K562 (cell line): ENCODE data around the gene RAB25. TPM values are rescaled to one million over a fixed set of nuclear protein-coding genes. Genes with fewer than 3 reads are reported as not detected.
A peak's percentile ranks its signal among the peaks of the same experiment; 100 is the strongest.

Experiments used
- ATAC-seq: fragments of 200-7000 bp; cut with Tn5 transposase; 3 replicates; pipeline ENCODE4 v1.9.1; 2020; ENCODE audit warnings: moderate library complexity
- BruUV-seq: library from RNA; stranded (reverse); fragments of 400-500 nt; replicated peaks from 2 replicates; lab custom pipeline; 2021; lab: Mats Ljungman, UMichigan
- CTCF ChIA-PET: fragments of 300-600 bp; formaldehyde crosslinking; extraction: SDS; loops from one replicate; lab custom pipeline; 2021; ENCODE audit warnings: low intra/inter-chr PET ratio; lab: Yijun Ruan, JAX
- POLR2A ChIA-PET: fragments of 300-600, 350-650 bp; sonication (Branson Sonifier 250); formaldehyde crosslinking; extraction: SDS; loops from one replicate; lab custom pipeline; 2021; ENCODE audit warnings: antibody characterized with exemption, inconsistent platforms; lab: Yijun Ruan, JAX
- DNase-seq, 4 experiments: peaks; one replicate each; pipeline versions ENCODE4 v3.0.0 to v3.0.0-alpha.2; 2011 to 2018; ENCODE audit warnings: low spot score in 3 of 4, mixed read lengths in 3 of 4; ENCODE audit errors: extremely low read depth in 1 of 4
- FAIRE-seq: peaks from 2 replicates; lab custom pipeline; 2011; peaks lifted over from hg19 to GRCh38; lab: Jason Lieb, UNC
- H2AFZ ChIP-seq: 2 replicates; pipeline ENCODE4 v1.6.0; 2011; ENCODE audit warnings: low read depth, low read length, control low read depth, inconsistent platforms
- H3K27ac ChIP-seq: fragments of 200-600 bp; 3 replicates; pipeline ENCODE4 v1.8.0; 2011; ENCODE audit warnings: low read depth, mild to moderate bottlenecking, control low read depth, inconsistent platforms, low read length, moderate library complexity, mixed read lengths; ENCODE audit errors: extremely low read depth
- H3K27me3 ChIP-seq, 2 experiments: fragments of 300-600 bp in 1 of 2; 2 replicates in 1 of 2; 3 replicates in 1 of 2; pipeline versions ENCODE4 v1.6.0 to v1.8.0; 2011; ENCODE audit warnings: inconsistent platforms in 2 of 2, low read length in 2 of 2, mild to moderate bottlenecking in 1 of 2, mixed read lengths in 1 of 2, moderate library complexity in 1 of 2; ENCODE audit not compliant: control insufficient read depth in 2 of 2, insufficient read depth in 2 of 2
- H3K36me3 ChIP-seq: fragments of 300-600 bp; 3 replicates; pipeline ENCODE4 v1.8.0; 2011; ENCODE audit warnings: mild to moderate bottlenecking, low read length, inconsistent platforms; ENCODE audit not compliant: control insufficient read depth, insufficient read depth
- H3K4me1 ChIP-seq, 2 experiments: fragments of 200-600 bp in 1 of 2; replicated peaks in 1 of 2; 2 replicates in 1 of 2; 3 replicates in 1 of 2; pipeline versions ENCODE4 v1.5.1 to v1.8.0; 2011; ENCODE audit warnings: inconsistent platforms in 2 of 2, low read length in 2 of 2, mild to moderate bottlenecking in 1 of 2, mixed read lengths in 1 of 2, moderate library complexity in 1 of 2; ENCODE audit not compliant: control insufficient read depth in 2 of 2, insufficient read depth in 2 of 2
- H3K4me2 ChIP-seq: 2 replicates; pipeline ENCODE4 v1.6.1; 2011; ENCODE audit warnings: low read length, control low read depth, inconsistent platforms, mixed read lengths; ENCODE audit not compliant: insufficient read depth
- H3K4me3 ChIP-seq: fragments of 200-600 bp; sonication (generic), shearing (Covaris generic); 2 replicates; pipeline ENCODE4 v1.5.1; 2016; ENCODE audit warnings: control low read depth, inconsistent platforms
- H3K79me2 ChIP-seq: fragments of 200-600 bp; 3 replicates; pipeline ENCODE4 v1.8.0; 2011; ENCODE audit warnings: low read length, inconsistent platforms; ENCODE audit not compliant: control insufficient read depth, insufficient read depth
- H3K9ac ChIP-seq, 2 experiments: 2 replicates each; pipeline versions ENCODE4 v1.6.0 to v1.6.1; 2011; ENCODE audit warnings: low read depth in 2 of 2, low read length in 2 of 2, control low read depth in 1 of 2, inconsistent platforms in 1 of 2, mild to moderate bottlenecking in 1 of 2, mixed read lengths in 1 of 2; ENCODE audit not compliant: insufficient read depth in 1 of 2
- H3K9me1 ChIP-seq: one replicate; pipeline ENCODE4 v1.6.0; 2011; ENCODE audit warnings: inconsistent platforms, mild to moderate bottlenecking, low read length, moderate library complexity; ENCODE audit not compliant: control insufficient read depth, insufficient read depth
- H3K9me3 ChIP-seq: replicated peaks from 2 replicates; pipeline ENCODE4 v1.5.1; 2011; ENCODE audit warnings: low read depth, low read length, inconsistent platforms; ENCODE audit not compliant: control insufficient read depth, insufficient read depth
- H4K20me1 ChIP-seq: replicated peaks from 2 replicates; pipeline ENCODE4 v1.6.1; 2011; ENCODE audit warnings: low read length, inconsistent platforms, mixed read lengths; ENCODE audit not compliant: control insufficient read depth, insufficient read depth
- ADNP ChIP-seq: fragments of 200-800 bp; sonication (Bioruptor generic); IDR thresholded peaks from 2 replicates; pipeline ENCODE4 v1.6.1; 2016; ENCODE audit warnings: missing genetic modification characterization, missing compliant biosample characterization
- CHD1 ChIP-seq: fragments of 200-600 bp; sonication (generic); IDR thresholded peaks from one replicate; pipeline ENCODE4 v1.6.1; 2012; ENCODE audit warnings: mild to moderate bottlenecking, moderate library complexity, low read length, inconsistent platforms
- ERF ChIP-seq: fragments of 450-650 bp; formaldehyde crosslinking; IDR thresholded peaks from 2 replicates; pipeline ENCODE4 v1.4.0; 2020; ENCODE audit warnings: mild to moderate bottlenecking, mixed read lengths
- MAFF ChIP-seq: IDR thresholded peaks from 2 replicates; pipeline ENCODE4 v1.6.1; 2012; ENCODE audit warnings: low read length, improper control_type of control experiment
- NCOR1 ChIP-seq: fragments of 450-650 bp; IDR thresholded peaks from 2 replicates; pipeline ENCODE4 v1.6.1; 2016; ENCODE audit warnings: mild to moderate bottlenecking, moderate library complexity
- ZNF24 ChIP-seq: fragments of 450-650 bp; IDR thresholded peaks from 2 replicates; pipeline ENCODE4 v1.6.1; 2016
- WGBS: fragments of 100-300 bp; shearing (Covaris generic); methylation state at CpG from one replicate; pipeline ENCODE4 v1.1.6; 2016; ENCODE audit warnings: low coverage, mixed read lengths; ENCODE audit not compliant: insufficient coverage; ENCODE audit errors: missing lambda C conversion rate; 5-methylcytosine and 5-hydroxymethylcytosine counted together
- in situ Hi-C: fragments of 300-500 bp; cut with MboI; formaldehyde crosslinking; loops from 4 replicates; pipeline ENCODE4 v1.15.0; 2018; ENCODE audit warnings: inconsistent platforms, mixed read lengths
- intact Hi-C: fragments of 100-400 bp; cut with micrococcal nuclease; formaldehyde crosslinking; loops from 2 replicates; pipeline ENCODE4 v1.14.2; 2022
- polyA plus RNA-seq, 8 experiments: library from polyadenylated mRNA; depleted of rRNA in 4 of 8; stranded (reverse) in 5 of 8; unstranded in 3 of 8; fragments of >200 nt; fragmentation: Nextera tagmentation in 2 of 8; fragmentation: Illumina TruSeq in 1 of 8; extraction: Ambion mirVana in 2 of 8; extraction: Trizol in 1 of 8; gene quantifications; 2 replicates each; pipeline versions ENCODE4 v1.2.1 to v1.2.3, GENCODE V29; 2011 to 2014; ENCODE audit warnings: inconsistent platforms in 1 of 8, missing spikeins in 1 of 8
- total RNA-seq, 7 experiments: library from RNA; depleted of rRNA in 6 of 7; stranded (reverse); fragments of >200 nt in 6 of 7; fragmentation: Illumina TruSeq in 2 of 7; extraction: Trizol in 2 of 7; gene quantifications; 2 replicates each; pipeline versions ENCODE4 v1.2.1 to v1.2.3, GENCODE V29; 2011 to 2021; ENCODE audit warnings: low replicate concordance in 1 of 7

The RAB25 gene
- total and polyA plus RNA-seq, 9 of the 15 experiments (the other 6 are each of a cell fraction or from before 2014, with no cell fraction given), result 0.10 to 0.27 (median 0.13) TPM; not detected in 6

DNA sequence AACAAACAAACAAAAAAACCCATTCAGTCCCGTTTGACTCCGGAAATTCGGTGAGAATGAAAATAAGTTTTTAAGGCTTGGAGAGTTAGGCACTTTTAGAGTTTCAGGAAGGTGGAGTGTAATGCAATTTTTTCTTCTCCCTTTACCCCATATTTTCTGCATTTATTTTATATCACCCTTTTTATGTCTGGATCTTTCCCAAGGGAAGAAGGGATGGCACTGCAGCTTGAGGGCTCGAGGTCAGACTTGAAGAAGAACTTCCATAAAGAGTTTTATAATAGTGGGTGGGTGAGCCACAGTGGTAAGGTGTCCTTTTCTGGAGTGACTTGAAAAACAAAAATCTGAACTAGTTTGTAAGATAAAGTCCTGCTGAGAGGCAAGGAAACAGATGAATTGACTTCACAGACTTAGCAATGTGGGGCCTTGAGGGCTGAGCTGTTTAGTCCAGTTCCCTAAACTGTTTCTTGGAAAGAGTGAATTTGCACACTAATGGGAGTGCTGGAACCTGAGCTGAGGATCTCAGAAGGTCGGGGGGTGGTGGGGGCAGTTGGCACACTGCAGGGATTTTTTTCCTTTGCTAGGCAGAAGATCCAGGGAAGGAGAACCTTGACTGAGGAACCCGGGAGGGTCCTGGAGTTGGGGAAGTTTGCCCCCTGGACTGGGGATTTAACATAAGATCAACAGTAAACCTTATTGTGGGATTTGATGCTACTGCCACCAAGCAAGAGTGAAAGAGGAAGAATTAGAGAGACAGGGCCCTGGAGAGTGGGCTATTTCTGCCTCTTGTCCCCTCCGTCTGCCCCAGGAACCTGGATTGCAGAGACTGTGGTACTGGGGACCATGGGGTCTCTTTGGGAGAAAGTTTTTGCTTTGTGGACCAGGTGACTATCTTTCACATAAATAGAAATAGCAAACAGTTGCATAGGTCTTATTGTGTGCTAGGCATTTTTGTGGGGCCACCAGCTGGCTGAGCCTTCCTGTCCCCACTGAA lies 23.1 kb downstream of the RAB25 start (continued):
- TF ChIP-seq ERF (CRISPR knock-in tag) (no peak), ADNP (tag) (peak; percentile 63; the same call in 1 of the 2 replicates)

DNA sequence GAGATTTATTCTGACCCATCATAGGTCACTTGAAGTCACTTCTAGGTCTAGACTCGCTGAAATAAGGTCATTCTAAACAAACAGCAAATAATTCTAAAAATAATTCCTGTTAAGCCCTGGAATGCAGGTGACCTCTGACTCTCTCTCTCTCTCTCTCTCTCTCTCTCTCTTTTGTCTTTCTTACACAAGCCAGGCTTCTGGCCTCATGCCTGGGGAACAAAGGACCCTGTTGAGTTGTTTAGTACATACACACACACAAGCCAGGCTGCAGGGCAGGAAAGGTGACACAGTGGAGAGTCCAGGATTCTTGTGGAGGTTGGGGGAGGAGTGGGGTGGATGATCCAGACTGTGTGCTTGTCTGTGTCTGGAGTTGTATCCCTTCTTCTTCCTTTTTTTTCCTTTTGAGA lies 25.3 kb downstream of the RAB25 start:
- Histone ChIP-seq H3K27me3 (no peaks in the 10 kb centered on the region), H2AFZ (no peak overlapping the region), H3K79me2 (peaks cover 4% of the 10 kb centered on the region), H3K4me2 (no peak overlapping the region), H3K4me3 (no peak overlapping the region), H4K20me1 (no peaks in the 10 kb centered on the region), H3K9me3 (no peaks in the 10 kb centered on the region), H3K27ac (no peak overlapping the region), H3K9me1 (no peaks in the 10 kb centered on the region), H3K9ac (no peak overlapping the region), H3K4me1 (peaks cover 6 to 26% of the 10 kb centered on the region in 2 experiments), H3K36me3 (no peaks in the 10 kb centered on the region)
- FAIRE-seq (no peak), ATAC-seq (no peak), DNase-seq (no peak)
- BruUV-seq, result no TSS peak
- 14% methylated on average over 1 of the region's 1 CpG for whole genome bisulfite sequencing
- no peak for TF ChIP-seq NCOR1
- no peak for TF ChIP-seq MAFF
- TF ChIP-seq CHD1, result no peak
- 0 out of 2 replicates have a peak, but pooled peaks have one; percentile 1 for TF ChIP-seq ZNF24
- ChIA-PET CTCF (no interaction called here), POLR2A (interaction anchor here (0.8 kb wide), 1 partner anchor 10 kb away, joined by 3 read pairs; no protein-coding TSS in a partner anchor)
- intact Hi-C loops (loop anchor here (10.0 kb wide), 1 partner anchor 279 kb away; the partner anchor contains the start of gene RHBG), in situ Hi-C loops (no loop called here)
